MCF 10A (cell line): Measurements from ENCODE around the gene ZNF292. TPM values are rescaled to one million over a fixed set of nuclear protein-coding genes. Genes with fewer than 3 reads are reported as not detected.
"Not testable (repeated sequence)": the region's sequence is repeated elsewhere in the genome, so short reads cannot be mapped to it uniquely, and the experiment has no call there.

Experiments used
- BruUV-seq: library from RNA; stranded (reverse); fragments of 400-500 nt; replicated peaks from 2 replicates; lab custom pipeline; 2021; lab: Mats Ljungman, UMichigan
- CTCF ChIA-PET: fragments of 300-600 bp; sonication (Branson Sonifier 250); formaldehyde crosslinking; extraction: SDS; loops from one replicate; lab custom pipeline; 2021; ENCODE audit warnings: antibody characterized with exemption, inconsistent platforms; lab: Yijun Ruan, JAX
- POLR2A ChIA-PET: fragments of 300-600, 350-650 bp; sonication (Branson Sonifier 250); formaldehyde crosslinking; extraction: SDS; loops from one replicate; lab custom pipeline; 2020; ENCODE audit warnings: antibody characterized with exemption, inconsistent platforms; lab: Yijun Ruan, JAX
- DNase-seq: peaks from one replicate; pipeline ENCODE4 v3.0.0-alpha.2; 2018; ENCODE audit not compliant: unreplicated experiment
- H3K27ac Mint-ChIP-seq: one replicate; pipeline ENCODE4 v1.8.0; 2022; ENCODE audit warnings: mild to moderate bottlenecking, low read depth, mixed read lengths; ENCODE audit not compliant: unreplicated experiment
- H3K27me3 Mint-ChIP-seq: one replicate; pipeline ENCODE4 v1.8.0; 2022; ENCODE audit warnings: mixed read lengths; ENCODE audit not compliant: insufficient read depth, unreplicated experiment
- H3K36me3 Mint-ChIP-seq: one replicate; pipeline ENCODE4 v1.8.0; 2022; ENCODE audit warnings: mild to moderate bottlenecking, moderate library complexity, mixed read lengths; ENCODE audit not compliant: insufficient read depth, unreplicated experiment
- H3K4me1 Mint-ChIP-seq: one replicate; pipeline ENCODE4 v1.8.0; 2022; ENCODE audit warnings: mixed read lengths; ENCODE audit not compliant: insufficient read depth, unreplicated experiment
- H3K4me3 Mint-ChIP-seq: one replicate; pipeline ENCODE4 v1.8.0; 2022; ENCODE audit warnings: mild to moderate bottlenecking, moderate library complexity, mixed read lengths; ENCODE audit not compliant: unreplicated experiment
- H3K9me3 Mint-ChIP-seq: one replicate; pipeline ENCODE4 v1.8.0; 2022; ENCODE audit warnings: mixed read lengths; ENCODE audit not compliant: unreplicated experiment
- intact Hi-C: fragments of 100-400 bp; cut with micrococcal nuclease; formaldehyde crosslinking; loops from 2 replicates; pipeline ENCODE4 v1.14.1; 2022
- total RNA-seq: library from RNA; stranded (reverse); gene quantifications from 2 replicates; pipeline ENCODE4 v1.2.3, GENCODE V29; 2022
- TF ChIP-seq, protein P1 (sequence below): fragments of 200-600 bp; IDR thresholded peaks from one replicate; pipeline ENCODE4 v1.8.0; 2022; ENCODE audit warnings: antibody characterized with exemption, mild to moderate bottlenecking; ENCODE audit not compliant: unreplicated experiment

The ZNF292 gene
- total RNA-seq, 1 experiment from 2014 or later, result 17.1 TPM

DNA sequence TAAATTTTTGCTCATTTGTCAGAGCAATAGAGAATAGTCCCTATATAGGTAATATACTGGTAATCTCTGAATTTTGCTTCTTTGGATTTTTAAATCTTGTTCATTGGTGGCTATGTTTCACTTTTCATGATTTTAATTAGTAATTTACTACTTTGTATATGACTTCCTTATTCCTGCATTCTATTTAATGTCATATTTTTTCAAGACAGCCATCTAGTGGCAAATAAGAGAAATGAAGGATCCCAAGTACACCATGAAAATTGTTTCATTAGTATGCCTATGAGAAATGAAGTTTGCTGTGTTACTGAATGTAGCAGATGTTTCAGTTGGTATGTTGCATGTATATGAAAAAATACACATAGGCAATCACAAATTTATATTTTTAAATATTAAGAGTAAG is 82.4 kb downstream of the ZNF292 start:
- no peaks in the 10 kb centered on the region for H3K4me1 Mint-ChIP-seq
- BruUV-seq, result no TSS peak
- no peaks in the 10 kb centered on the region for H3K27me3 Mint-ChIP-seq
- POLR2A ChIA-PET, result no interaction called here
- CTCF ChIA-PET, result interaction anchor here (0.6 to 3.4 kb wide), 9 partner anchors 9 to 177 kb away, joined by 3 to 34 read pairs (median 5); no protein-coding TSS in a partner anchor
- no peak overlapping the region for H3K27ac Mint-ChIP-seq
- no peak overlapping the region for H3K4me3 Mint-ChIP-seq
- peak; percentile 31 for DNase-seq
- TF ChIP-seq, protein P1, sequence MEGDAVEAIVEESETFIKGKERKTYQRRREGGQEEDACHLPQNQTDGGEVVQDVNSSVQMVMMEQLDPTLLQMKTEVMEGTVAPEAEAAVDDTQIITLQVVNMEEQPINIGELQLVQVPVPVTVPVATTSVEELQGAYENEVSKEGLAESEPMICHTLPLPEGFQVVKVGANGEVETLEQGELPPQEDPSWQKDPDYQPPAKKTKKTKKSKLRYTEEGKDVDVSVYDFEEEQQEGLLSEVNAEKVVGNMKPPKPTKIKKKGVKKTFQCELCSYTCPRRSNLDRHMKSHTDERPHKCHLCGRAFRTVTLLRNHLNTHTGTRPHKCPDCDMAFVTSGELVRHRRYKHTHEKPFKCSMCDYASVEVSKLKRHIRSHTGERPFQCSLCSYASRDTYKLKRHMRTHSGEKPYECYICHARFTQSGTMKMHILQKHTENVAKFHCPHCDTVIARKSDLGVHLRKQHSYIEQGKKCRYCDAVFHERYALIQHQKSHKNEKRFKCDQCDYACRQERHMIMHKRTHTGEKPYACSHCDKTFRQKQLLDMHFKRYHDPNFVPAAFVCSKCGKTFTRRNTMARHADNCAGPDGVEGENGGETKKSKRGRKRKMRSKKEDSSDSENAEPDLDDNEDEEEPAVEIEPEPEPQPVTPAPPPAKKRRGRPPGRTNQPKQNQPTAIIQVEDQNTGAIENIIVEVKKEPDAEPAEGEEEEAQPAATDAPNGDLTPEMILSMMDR, result peak; percentile 46
- H3K36me3 Mint-ChIP-seq, result peaks cover 18% of the 10 kb centered on the region
- intact Hi-C loops, result loop anchor here (1.0 to 2.0 kb wide), 3 partner anchors 83 to 171 kb away; partner anchors contain the start of gene ZNF292
- no peaks in the 10 kb centered on the region for H3K9me3 Mint-ChIP-seq

DNA sequence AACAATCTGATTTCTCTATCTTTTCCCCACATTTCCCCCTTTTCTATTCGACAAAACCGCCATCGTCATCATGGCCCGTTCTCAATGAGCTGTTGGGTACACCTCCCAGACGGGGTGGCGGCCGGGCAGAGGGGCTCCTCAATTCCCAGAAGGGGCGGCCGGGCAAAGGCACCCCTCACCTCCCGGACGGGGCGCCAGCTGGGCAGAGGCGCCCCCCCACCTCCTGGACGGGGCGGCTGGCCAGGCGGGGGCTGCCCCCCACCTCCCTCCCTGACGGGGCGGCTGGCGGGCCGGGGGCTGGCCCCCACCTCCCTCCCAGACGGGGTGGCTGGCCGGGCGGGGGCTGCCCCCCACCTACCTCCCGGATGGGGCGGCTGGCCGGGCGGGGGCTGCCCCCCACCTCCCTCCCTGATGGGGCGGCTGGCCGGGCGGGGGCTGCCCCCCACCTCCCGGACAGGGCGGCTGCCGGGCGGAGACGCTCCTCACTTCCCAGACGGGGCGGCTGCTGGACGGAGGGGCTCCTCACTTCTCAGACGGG is 83.8 kb downstream of the ZNF292 start:
- CTCF ChIA-PET, result interaction anchor here (0.8 to 3.4 kb wide), 4 partner anchors 31 to 172 kb away, joined by 3 to 34 read pairs (median 4); no protein-coding TSS in a partner anchor
- BruUV-seq, H3K4me3 Mint-ChIP-seq, POLR2A ChIA-PET, H3K9me3 Mint-ChIP-seq, H3K4me1 Mint-ChIP-seq, intact Hi-C loops, DNase-seq, H3K27me3 Mint-ChIP-seq, H3K27ac Mint-ChIP-seq: not testable (repeated sequence)
- peaks cover 12% of the 10 kb centered on the region for H3K36me3 Mint-ChIP-seq

DNA sequence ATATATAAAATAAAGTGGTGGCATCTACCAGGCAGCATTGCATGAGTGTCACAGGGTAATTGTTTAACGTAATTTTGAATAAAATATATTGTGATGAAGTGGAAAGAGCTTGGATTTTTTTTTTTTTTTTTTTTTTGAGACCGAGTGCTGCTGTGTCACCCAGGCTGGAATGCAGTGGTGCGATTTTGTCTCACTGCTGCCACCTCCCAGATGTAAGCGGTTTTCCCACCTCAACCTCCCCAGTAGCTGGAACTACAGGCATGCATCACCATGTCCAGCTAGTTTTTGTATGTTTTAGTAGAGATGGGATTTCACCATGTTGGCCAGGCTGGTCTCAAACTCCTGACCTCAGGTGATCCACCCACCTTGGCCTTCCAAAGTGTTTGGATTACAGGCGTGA is 85.9 kb downstream of the ZNF292 start:
- Mint-ChIP-seq H3K36me3 (peaks cover 18% of the 10 kb centered on the region), H3K4me1 (no peaks in the 10 kb centered on the region), H3K27ac (no peak overlapping the region), H3K27me3 (no peaks in the 10 kb centered on the region), H3K4me3 (no peak overlapping the region), H3K9me3 (no peaks in the 10 kb centered on the region)
- CTCF ChIA-PET, result interaction anchor here (0.7 to 1.9 kb wide), 3 partner anchors 100 to 161 kb away, joined by 3 to 8 read pairs (median 6); no protein-coding TSS in a partner anchor
- no TSS peak for BruUV-seq
- POLR2A ChIA-PET, result interaction anchor here (0.6 kb wide), 1 partner anchor 9 kb away, joined by 3 read pairs; no protein-coding TSS in a partner anchor
- TF ChIP-seq, protein P1, result no peak
- intact Hi-C loops, result no loop called here
- no peak for DNase-seq

DNA sequence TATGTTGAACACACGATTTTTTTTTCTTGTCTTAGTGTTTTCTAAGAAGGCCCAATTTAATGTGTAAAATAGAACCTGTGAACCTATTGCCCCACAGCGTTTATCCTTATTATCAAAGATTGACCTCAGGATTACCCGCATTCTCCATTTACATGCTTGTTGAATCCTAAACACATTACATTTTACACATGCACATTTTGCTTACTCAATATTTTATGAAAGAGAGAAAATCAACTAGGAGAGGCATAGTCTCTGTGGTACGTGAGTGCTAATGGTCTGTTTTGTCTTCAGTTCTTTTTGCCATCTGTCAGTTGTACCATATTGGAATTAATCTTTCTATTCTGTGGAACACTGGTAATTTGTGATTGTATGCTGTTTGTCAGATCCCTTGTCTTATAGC is 86.9 kb downstream of the ZNF292 start:
- intact Hi-C loops, result no loop called here
- Mint-ChIP-seq H3K4me1 (no peaks in the 10 kb centered on the region), H3K27ac (no peak overlapping the region), H3K36me3 (peaks cover 28% of the 10 kb centered on the region), H3K4me3 (no peak overlapping the region), H3K9me3 (no peaks in the 10 kb centered on the region), H3K27me3 (no peaks in the 10 kb centered on the region)
- TF ChIP-seq, protein P1, result no peak
- ChIA-PET POLR2A (no interaction called here), CTCF (interaction anchor here (1.9 kb wide), 1 partner anchor 103 kb away, joined by 8 read pairs; no protein-coding TSS in a partner anchor)
- no peak for DNase-seq
- no TSS peak for BruUV-seq
